Endothelial cell of umbilical vein (primary cell): ENCODE data around the gene PRMT1. TPM values are rescaled to one million over a fixed set of nuclear protein-coding genes. Genes with fewer than 3 reads are reported as not detected.

ENCODE experiments used
- BruUV-seq: library from RNA; stranded (reverse); fragments of 400-500 nt; replicated peaks from 2 replicates; lab custom pipeline; 2021; lab: Mats Ljungman, UMichigan
- CTCF ChIA-PET: fragments of 300-600, 350-600 bp; sonication (Branson Sonifier 250); formaldehyde crosslinking; loops from one replicate; lab custom pipeline; 2021; ENCODE audit warnings: antibody characterized with exemption, inconsistent platforms; lab: Charles Lee
- POLR2A ChIA-PET: fragments of 300-600, 350-600 bp; sonication (Branson Sonifier 250); formaldehyde crosslinking; loops from one replicate; lab custom pipeline; 2021; ENCODE audit warnings: antibody characterized with exemption, inconsistent platforms; lab: Charles Lee
- DNase-seq: peaks from one replicate; pipeline ENCODE4 v3.0.0-alpha.2; 2011; ENCODE audit warnings: low read depth, low spot score
- FAIRE-seq: peaks from 2 replicates; lab custom pipeline; 2011; peaks lifted over from hg19 to GRCh38; lab: Jason Lieb, UNC
- H2AFZ ChIP-seq: 2 replicates; pipeline ENCODE4 v1.6.0; 2012; ENCODE audit warnings: low read depth, low read length, control low read depth, inconsistent platforms
- H3K27ac ChIP-seq: 2 replicates; pipeline ENCODE4 v1.5.1; 2011; ENCODE audit warnings: low read depth, mild to moderate bottlenecking, control low read depth, low read length, moderate library complexity; ENCODE audit not compliant: insufficient read depth
- H3K27me3 ChIP-seq, 2 experiments: 2 replicates each; pipeline versions ENCODE4 v1.6.0 to v1.6.1; 2011; ENCODE audit warnings: low read length in 2 of 2, mixed read lengths in 1 of 2; ENCODE audit not compliant: control insufficient read depth in 2 of 2, insufficient read depth in 2 of 2
- H3K36me3 ChIP-seq, 2 experiments: 2 replicates in 1 of 2; 3 replicates in 1 of 2; pipeline ENCODE4 v1.5.1; 2011; ENCODE audit warnings: low read length in 2 of 2, mild to moderate bottlenecking in 1 of 2, moderate library complexity in 1 of 2; ENCODE audit not compliant: control insufficient read depth in 2 of 2, insufficient read depth in 2 of 2; ENCODE audit errors: extremely low read depth in 1 of 2
- H3K4me1 ChIP-seq: 3 replicates; pipeline ENCODE4 v1.5.1; 2011; ENCODE audit warnings: mild to moderate bottlenecking, low read length; ENCODE audit not compliant: control insufficient read depth, insufficient read depth; ENCODE audit errors: extremely low read depth
- H3K4me2 ChIP-seq: 2 replicates; pipeline ENCODE4 v1.6.1; 2011; ENCODE audit warnings: low read length, control low read depth, mixed read lengths; ENCODE audit not compliant: insufficient read depth
- H3K4me3 ChIP-seq, 3 experiments: fragments of 200-600 bp in 1 of 3; sonication (generic), shearing (Covaris generic) in 1 of 3; replicated peaks in 1 of 3; 2 replicates each; pipeline ENCODE4 v1.5.1; 2011 to 2016; ENCODE audit warnings: control low read depth in 3 of 3, low read length in 3 of 3, mild to moderate bottlenecking in 2 of 3, inconsistent platforms in 1 of 3, low read depth in 1 of 3, moderate library complexity in 1 of 3; ENCODE audit not compliant: insufficient read depth in 1 of 3
- H3K79me2 ChIP-seq: 2 replicates; pipeline ENCODE4 v1.6.0; 2012; ENCODE audit warnings: low read length, inconsistent platforms; ENCODE audit not compliant: control insufficient read depth, insufficient read depth
- H3K9ac ChIP-seq: replicated peaks from 2 replicates; pipeline ENCODE3; 2011; ENCODE audit warnings: low read length, control low read depth; ENCODE audit not compliant: insufficient read depth; ENCODE audit errors: extremely low read depth
- H3K9me1 ChIP-seq: replicated peaks from 3 replicates; pipeline ENCODE4 v1.6.0; 2011; ENCODE audit warnings: mild to moderate bottlenecking, low read length; ENCODE audit not compliant: control insufficient read depth, insufficient read depth; ENCODE audit errors: extremely low read depth
- H3K9me3 ChIP-seq: replicated peaks from 2 replicates; pipeline ENCODE4 v1.5.1; 2012; ENCODE audit warnings: low read length, inconsistent platforms; ENCODE audit not compliant: control insufficient read depth, insufficient read depth
- H4K20me1 ChIP-seq: replicated peaks from 2 replicates; pipeline ENCODE3; 2011; ENCODE audit warnings: mild to moderate bottlenecking, low read length; ENCODE audit not compliant: control insufficient read depth, insufficient read depth; ENCODE audit errors: extremely low read depth
- EZH2 ChIP-seq: IDR thresholded peaks from 2 replicates; pipeline ENCODE4 v1.6.1; 2012; ENCODE audit warnings: borderline replicate concordance, low read depth, mild to moderate bottlenecking, moderate library complexity, low read length, inconsistent platforms; ENCODE audit not compliant: severe bottlenecking
- FOS ChIP-seq: IDR thresholded peaks from 2 replicates; pipeline ENCODE4 v1.6.1; 2011; ENCODE audit warnings: mild to moderate bottlenecking, low read length, moderate library complexity, borderline replicate concordance; ENCODE audit not compliant: insufficient read depth
- GATA2 ChIP-seq: IDR thresholded peaks from 2 replicates; pipeline ENCODE4 v1.7.0; 2011; ENCODE audit warnings: low read depth, mild to moderate bottlenecking, moderate library complexity, mixed read lengths, low read length; ENCODE audit not compliant: insufficient read length, insufficient read depth
- JUN ChIP-seq: IDR thresholded peaks from 2 replicates; pipeline ENCODE4 v1.6.1; 2011; ENCODE audit warnings: borderline replicate concordance, low read depth; ENCODE audit not compliant: insufficient read length, insufficient read depth
- POLR2A ChIP-seq: IDR thresholded peaks from 2 replicates; pipeline ENCODE4 v1.6.1; 2012; ENCODE audit warnings: low read depth, mild to moderate bottlenecking, control low read depth, low read length
- dilution Hi-C: fragments of 300-500 bp; cut with MboI; formaldehyde crosslinking; loops from one replicate; pipeline ENCODE4 v1.15.0; 2019; ENCODE audit warnings: low sequenced_read_pairs; ENCODE audit not compliant: extremely low pct_ligation_motif_present
- intact Hi-C: fragments of 100-400 bp; cut with micrococcal nuclease; formaldehyde crosslinking; loops from one replicate; pipeline ENCODE4 v1.10.0; 2022
- polyA plus RNA-seq, 4 experiments: library from polyadenylated mRNA; depleted of rRNA in 3 of 4; stranded (reverse) in 3 of 4; unstranded in 1 of 4; fragments of >200 nt; gene quantifications; 2 replicates each; pipeline versions ENCODE4 v1.2.1 to v1.2.3, GENCODE V29; 2011 to 2012; ENCODE audit warnings: missing spikeins in 1 of 4
- total RNA-seq: library from RNA; stranded (reverse); gene quantifications from 2 replicates; pipeline ENCODE4 v1.2.3, GENCODE V29; 2021
- TF ChIP-seq, protein P1 (sequence below): IDR thresholded peaks from 2 replicates; pipeline ENCODE4 v1.6.1; 2011; ENCODE audit not compliant: insufficient read depth, insufficient read length

The PRMT1 gene
- total and polyA plus RNA-seq, 2 donors (not counting 3 experiments of a cell fraction or from before 2014, with no cell fraction given): 242 to 542 TPM

DNA sequence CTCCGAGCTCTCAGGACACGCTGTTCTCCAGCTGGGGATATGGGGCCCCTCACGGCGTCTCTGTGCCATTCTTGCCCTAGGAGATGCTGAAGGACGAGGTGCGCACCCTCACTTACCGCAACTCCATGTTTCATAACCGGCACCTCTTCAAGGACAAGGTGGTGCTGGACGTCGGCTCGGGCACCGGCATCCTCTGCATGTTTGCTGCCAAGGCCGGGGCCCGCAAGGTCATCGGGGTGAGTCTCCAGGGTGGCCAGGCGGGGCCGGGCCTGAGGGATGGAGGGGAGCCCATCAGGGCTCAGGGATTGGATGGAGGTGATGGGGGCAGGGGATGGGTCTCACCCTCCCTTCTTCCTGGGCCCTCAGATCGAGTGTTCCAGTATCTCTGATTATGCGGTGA, 4.8 kb downstream of the PRMT1 start:
- TF ChIP-seq EZH2: no peak
- no peak for TF ChIP-seq GATA2
- TF ChIP-seq, protein P1, sequence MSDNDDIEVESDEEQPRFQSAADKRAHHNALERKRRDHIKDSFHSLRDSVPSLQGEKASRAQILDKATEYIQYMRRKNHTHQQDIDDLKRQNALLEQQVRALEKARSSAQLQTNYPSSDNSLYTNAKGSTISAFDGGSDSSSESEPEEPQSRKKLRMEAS: no peak
- TF ChIP-seq JUN: no peak
- Histone ChIP-seq H3K9ac (no peak overlapping the region), H3K27me3 (no peaks in the 10 kb centered on the region), H3K9me1 (no peaks in the 10 kb centered on the region), H4K20me1 (no peaks in the 10 kb centered on the region), H3K4me3 (no peak overlapping the region), H3K4me1 (peaks cover 21% of the 10 kb centered on the region), H3K27ac (no peak overlapping the region), H3K36me3 (peaks cover 8 to 29% of the 10 kb centered on the region in 2 experiments), H2AFZ (no peak overlapping the region), H3K79me2 (peaks cover 47% of the 10 kb centered on the region), H3K9me3 (no peaks in the 10 kb centered on the region), H3K4me2 (no peak overlapping the region)
- dilution Hi-C loops: no loop called here
- no TSS peak for BruUV-seq
- DNase-seq (no peak), FAIRE-seq (no peak)
- ChIA-PET POLR2A (no interaction called here), CTCF (interaction anchor here (1.3 to 1.6 kb wide), 2 partner anchors 18 to 179 kb away, joined by 6 read pairs; no protein-coding TSS in a partner anchor)
- intact Hi-C loops: no loop called here

DNA sequence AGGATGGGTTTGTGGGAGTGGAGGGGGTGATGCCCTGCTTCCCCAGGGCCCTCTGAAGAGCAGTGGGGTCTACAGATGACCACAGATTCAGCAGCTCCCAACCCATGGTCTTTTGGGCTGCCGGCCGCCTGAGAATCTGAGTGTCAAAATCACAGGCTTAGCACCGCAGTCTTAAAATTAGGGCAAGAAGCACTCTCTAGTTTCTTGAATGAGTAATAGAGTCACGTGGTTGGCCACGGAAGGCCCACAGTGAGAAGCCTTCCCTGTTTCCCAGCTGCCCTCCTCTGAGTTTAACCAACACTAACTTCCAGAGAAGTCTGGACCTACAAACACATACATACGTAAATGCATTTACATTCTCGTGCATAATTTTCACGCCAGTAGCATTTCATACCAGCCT, 5.2 kb downstream of the PRMT1 start:
- Histone ChIP-seq H3K9me3 (no peaks in the 10 kb centered on the region), H3K4me3 (no peak overlapping the region), H3K27ac (no peak overlapping the region), H3K36me3 (peaks cover 8 to 32% of the 10 kb centered on the region in 2 experiments), H4K20me1 (no peaks in the 10 kb centered on the region), H3K27me3 (no peaks in the 10 kb centered on the region), H3K79me2 (peaks cover 45% of the 10 kb centered on the region), H3K4me1 (peaks cover 25% of the 10 kb centered on the region), H3K4me2 (no peak overlapping the region), H3K9ac (no peak overlapping the region), H3K9me1 (no peaks in the 10 kb centered on the region), H2AFZ (no peak overlapping the region)
- TF ChIP-seq FOS: no peak
- TF ChIP-seq, protein P1: no peak
- TF ChIP-seq EZH2: no peak
- TF ChIP-seq POLR2A: no peak
- intact Hi-C loops (no loop called here), dilution Hi-C loops (no loop called here)
- FAIRE-seq (no peak), DNase-seq (no peak)
- BruUV-seq: no TSS peak
- CTCF ChIA-PET: no interaction called here
- POLR2A ChIA-PET: no interaction called here
